Measurements from ENCODE around the gene BTBD19. TPM values are rescaled to one million over a fixed set of nuclear protein-coding genes. Genes with fewer than 3 reads are reported as not detected.

BTBD19 gene
- total RNA-seq, 1 experiment from 2014 or later: 1.6 TPM

DNA sequence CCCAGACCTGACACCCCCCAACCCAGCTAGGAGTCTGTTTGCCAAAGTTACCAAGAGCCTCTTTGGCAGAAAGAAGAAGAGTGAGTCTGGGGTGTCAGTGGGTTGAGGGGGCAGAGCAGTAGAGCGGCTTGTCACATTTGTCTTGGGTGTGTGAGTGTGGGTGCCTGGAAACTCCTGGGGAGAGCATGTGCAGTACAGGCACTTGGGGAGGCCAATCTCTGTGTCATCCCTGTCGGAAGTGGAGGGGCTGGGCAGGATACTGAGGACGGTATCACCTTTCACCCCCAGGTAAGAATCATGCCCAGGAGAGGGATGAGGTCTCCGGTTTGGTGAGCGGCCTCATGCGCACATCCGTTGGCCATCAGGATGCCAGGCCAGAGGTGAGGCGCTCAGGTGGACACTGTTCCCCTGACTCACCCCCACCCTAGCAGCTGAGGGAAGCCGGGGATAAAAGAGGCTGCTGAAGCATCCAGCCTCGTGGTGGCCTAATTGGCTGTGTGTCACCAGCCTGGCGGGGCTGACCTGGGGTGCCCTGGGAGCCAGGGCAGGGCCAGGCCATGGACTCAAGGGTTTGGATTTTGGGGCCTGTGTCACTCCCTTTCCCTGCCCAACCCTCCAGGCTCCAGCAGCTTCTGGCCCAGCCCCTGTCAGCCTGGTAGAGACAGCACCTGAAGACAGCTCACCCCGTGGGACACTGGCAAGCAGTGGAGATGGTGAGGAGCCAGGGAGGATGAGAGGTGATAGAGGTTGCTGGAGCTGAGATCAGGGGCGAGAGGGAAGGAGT is 4.8 kb upstream of the BTBD19 start:
- Mint-ChIP-seq H3K36me3 (ENCODE audit: insufficient read depth, unreplicated experiment) (peaks cover 26% of the 10 kb centered on the region), H3K4me1 (ENCODE audit: low read depth, unreplicated experiment) (peaks cover 18% of the 10 kb centered on the region), H3K9me3 (ENCODE audit: unreplicated experiment) (no peaks in the 10 kb centered on the region), H3K4me3 (ENCODE audit: unreplicated experiment) (no peak overlapping the region), H3K27me3 (ENCODE audit: insufficient read depth, unreplicated experiment) (no peaks in the 10 kb centered on the region), H3K27ac (ENCODE audit: unreplicated experiment) (peak overlapping the region; percentile 26)
- H3K36me3 ChIP-seq (ENCODE audit: control insufficient read depth, insufficient read depth, low read length): no peaks in the 10 kb centered on the region
- CTCF ChIA-PET: no interaction called here
- no peak overlapping the region for H3K4me3 ChIP-seq (ENCODE audit: low read depth, low read length)
- BruUV-seq (replicated peaks): no TSS peak
- H3K9me3 ChIP-seq: no peaks in the 10 kb centered on the region
- intact Hi-C loops (cut with micrococcal nuclease; ENCODE audit: unreplicated experiment): no loop called here
- no peaks in the 10 kb centered on the region for H3K27me3 ChIP-seq (replicated peaks; ENCODE audit: control insufficient read depth, insufficient read depth, low read length)
- DNase-seq: no peak
- TF ChIP-seq, protein P1, sequence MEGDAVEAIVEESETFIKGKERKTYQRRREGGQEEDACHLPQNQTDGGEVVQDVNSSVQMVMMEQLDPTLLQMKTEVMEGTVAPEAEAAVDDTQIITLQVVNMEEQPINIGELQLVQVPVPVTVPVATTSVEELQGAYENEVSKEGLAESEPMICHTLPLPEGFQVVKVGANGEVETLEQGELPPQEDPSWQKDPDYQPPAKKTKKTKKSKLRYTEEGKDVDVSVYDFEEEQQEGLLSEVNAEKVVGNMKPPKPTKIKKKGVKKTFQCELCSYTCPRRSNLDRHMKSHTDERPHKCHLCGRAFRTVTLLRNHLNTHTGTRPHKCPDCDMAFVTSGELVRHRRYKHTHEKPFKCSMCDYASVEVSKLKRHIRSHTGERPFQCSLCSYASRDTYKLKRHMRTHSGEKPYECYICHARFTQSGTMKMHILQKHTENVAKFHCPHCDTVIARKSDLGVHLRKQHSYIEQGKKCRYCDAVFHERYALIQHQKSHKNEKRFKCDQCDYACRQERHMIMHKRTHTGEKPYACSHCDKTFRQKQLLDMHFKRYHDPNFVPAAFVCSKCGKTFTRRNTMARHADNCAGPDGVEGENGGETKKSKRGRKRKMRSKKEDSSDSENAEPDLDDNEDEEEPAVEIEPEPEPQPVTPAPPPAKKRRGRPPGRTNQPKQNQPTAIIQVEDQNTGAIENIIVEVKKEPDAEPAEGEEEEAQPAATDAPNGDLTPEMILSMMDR (IDR thresholded peaks at IDR 0.05; ENCODE audit: insufficient read depth in 1 of 2, low read depth in 1 of 2, low read length in 1 of 2, severe bottlenecking in 1 of 2, unreplicated experiment in 1 of 2): no peak
- POLR2A ChIA-PET: no interaction called here
- peaks cover 27% of the 10 kb centered on the region for H3K4me1 ChIP-seq

DNA sequence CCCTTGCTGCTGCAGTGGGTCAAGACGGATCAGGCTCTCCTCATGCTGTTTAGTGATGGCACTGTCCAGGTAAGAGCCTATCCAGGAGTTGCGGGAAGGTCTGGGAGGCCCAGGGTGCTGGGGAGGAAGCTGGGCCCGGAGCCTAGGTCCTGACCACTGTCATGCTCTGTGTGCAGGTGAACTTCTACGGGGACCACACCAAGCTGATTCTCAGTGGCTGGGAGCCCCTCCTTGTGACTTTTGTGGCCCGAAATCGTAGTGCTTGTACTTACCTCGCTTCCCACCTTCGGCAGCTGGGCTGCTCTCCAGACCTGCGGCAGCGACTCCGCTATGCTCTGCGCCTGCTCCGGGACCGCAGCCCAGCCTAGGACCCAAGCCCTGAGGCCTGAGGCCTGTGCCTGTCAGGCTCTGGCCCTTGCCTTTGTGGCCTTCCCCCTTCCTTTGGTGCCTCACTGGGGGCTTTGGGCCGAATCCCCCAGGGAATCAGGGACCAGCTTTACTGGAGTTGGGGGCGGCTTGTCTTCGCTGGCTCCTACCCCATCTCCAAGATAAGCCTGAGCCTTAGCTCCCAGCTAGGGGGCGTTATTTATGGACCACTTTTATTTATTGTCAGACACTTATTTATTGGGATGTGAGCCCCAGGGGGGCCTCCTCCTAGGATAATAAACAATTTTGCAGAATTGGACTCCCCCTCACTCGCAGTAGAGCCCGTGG is 2.9 kb upstream of the BTBD19 start:
- peak overlapping the region; percentile 61 for H3K27ac Mint-ChIP-seq (ENCODE audit: unreplicated experiment)
- TSS peak; percentile 11 for BruUV-seq (replicated peaks)
- ChIA-PET CTCF (no interaction called here), POLR2A (interaction anchor here (0.5 kb wide), 1 partner anchor 14 kb away, joined by 4 read pairs; no protein-coding TSS in a partner anchor)
- H3K36me3 ChIP-seq (ENCODE audit: control insufficient read depth, insufficient read depth, low read length): no peaks in the 10 kb centered on the region
- no peak for DNase-seq
- no peaks in the 10 kb centered on the region for H3K9me3 ChIP-seq
- H3K4me1 ChIP-seq: peaks cover 40% of the 10 kb centered on the region
- H3K4me3 ChIP-seq (ENCODE audit: low read depth, low read length): no peak overlapping the region
- peaks cover 19% of the 10 kb centered on the region for H3K36me3 Mint-ChIP-seq (ENCODE audit: insufficient read depth, unreplicated experiment)
- intact Hi-C loops (cut with micrococcal nuclease; ENCODE audit: unreplicated experiment): no loop called here
- H3K4me3 Mint-ChIP-seq (ENCODE audit: unreplicated experiment): no peak overlapping the region
- H3K9me3 Mint-ChIP-seq (ENCODE audit: unreplicated experiment): no peaks in the 10 kb centered on the region
- peaks cover 18% of the 10 kb centered on the region for H3K4me1 Mint-ChIP-seq (ENCODE audit: low read depth, unreplicated experiment)
- TF ChIP-seq, protein P1 (IDR thresholded peaks at IDR 0.05; ENCODE audit: insufficient read depth in 1 of 2, low read depth in 1 of 2, low read length in 1 of 2, severe bottlenecking in 1 of 2, unreplicated experiment in 1 of 2): peak in 1 of 2 experiments; percentile 7
- H3K27me3 ChIP-seq (replicated peaks; ENCODE audit: control insufficient read depth, insufficient read depth, low read length): no peaks in the 10 kb centered on the region
- no peaks in the 10 kb centered on the region for H3K27me3 Mint-ChIP-seq (ENCODE audit: insufficient read depth, unreplicated experiment)

DNA sequence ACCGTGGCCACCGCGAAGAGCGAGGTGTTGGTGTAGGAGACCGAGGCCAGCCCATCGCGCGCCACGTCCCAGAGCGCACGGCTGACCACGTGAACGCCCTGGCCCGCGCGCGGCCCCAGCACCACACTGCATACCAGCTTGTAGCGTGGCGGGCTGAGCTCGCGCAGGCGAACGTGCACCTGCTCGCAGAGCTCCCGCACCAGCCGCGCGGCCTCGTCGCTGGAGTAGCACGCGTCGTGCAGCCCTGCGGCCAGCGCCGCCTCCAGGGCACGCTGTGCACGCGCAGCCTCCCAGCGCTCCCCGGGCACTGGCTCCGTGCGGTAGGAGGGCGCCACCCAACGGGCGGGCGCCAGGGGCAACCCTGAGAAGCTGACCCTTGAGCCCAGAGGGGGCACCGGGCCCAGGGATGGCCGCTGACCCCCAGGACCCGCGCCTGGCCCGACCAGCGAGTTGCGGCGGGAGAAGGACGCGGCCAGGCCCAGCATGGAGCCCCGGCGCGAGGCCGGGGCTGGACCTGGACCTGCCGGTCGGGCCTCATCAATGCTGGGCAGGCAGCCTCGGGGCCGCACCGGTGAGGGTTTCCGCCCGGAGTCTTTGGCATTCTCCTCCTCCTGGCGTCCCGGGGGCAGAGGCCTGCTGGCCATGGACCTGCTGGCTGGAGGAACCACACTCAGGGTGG is 2.2 kb upstream of the BTBD19 start:
- peaks cover 22% of the 10 kb centered on the region for H3K4me1 Mint-ChIP-seq (ENCODE audit: low read depth, unreplicated experiment)
- Histone ChIP-seq H3K27me3 (replicated peaks; ENCODE audit: control insufficient read depth, insufficient read depth, low read length) (no peaks in the 10 kb centered on the region), H3K4me1 (peaks cover 40% of the 10 kb centered on the region), H3K9me3 (no peaks in the 10 kb centered on the region), H3K4me3 (ENCODE audit: low read depth, low read length) (no peak overlapping the region), H3K36me3 (ENCODE audit: control insufficient read depth, insufficient read depth, low read length) (no peaks in the 10 kb centered on the region)
- peak overlapping the region; percentile 99 for H3K27ac Mint-ChIP-seq (ENCODE audit: unreplicated experiment)
- no peak overlapping the region for H3K4me3 Mint-ChIP-seq (ENCODE audit: unreplicated experiment)
- H3K36me3 Mint-ChIP-seq (ENCODE audit: insufficient read depth, unreplicated experiment): peaks cover 19% of the 10 kb centered on the region
- no peaks in the 10 kb centered on the region for H3K27me3 Mint-ChIP-seq (ENCODE audit: insufficient read depth, unreplicated experiment)
- intact Hi-C loops (cut with micrococcal nuclease; ENCODE audit: unreplicated experiment): no loop called here
- POLR2A ChIA-PET: interaction anchor here (1.0 kb wide), 1 partner anchor 31 kb away, joined by 5 read pairs; the partner anchor contains the start of gene RPS8
- TF ChIP-seq, protein P1 (IDR thresholded peaks at IDR 0.05; ENCODE audit: insufficient read depth in 1 of 2, low read depth in 1 of 2, low read length in 1 of 2, severe bottlenecking in 1 of 2, unreplicated experiment in 1 of 2): no peak
- CTCF ChIA-PET: no interaction called here
- no peaks in the 10 kb centered on the region for H3K9me3 Mint-ChIP-seq (ENCODE audit: unreplicated experiment)
- DNase-seq: no peak
- BruUV-seq (replicated peaks): no TSS peak

All from Caco-2 (cell line).